H1 (cell line): Measurements from ENCODE around the gene PACSIN2. TPM values are rescaled to one million over a fixed set of nuclear protein-coding genes. Genes with fewer than 3 reads are reported as not detected.

Source experiments
- ASH2L ChIP-seq: fragments of 200-600, 300-600 bp; sonication (generic); IDR thresholded peaks from one replicate; pipeline ENCODE4 v1.7.1; 2017; ENCODE audit warnings: low read length
- BACH1 ChIP-seq: IDR thresholded peaks from 2 replicates; pipeline ENCODE4 v1.6.1; 2012; ENCODE audit warnings: low read length, improper control_type of control experiment
- CTBP2 ChIP-seq: IDR thresholded peaks from 2 replicates; pipeline ENCODE4 v1.7.0; 2011; ENCODE audit warnings: borderline replicate concordance, mild to moderate bottlenecking, moderate library complexity, mixed read lengths, low read length; ENCODE audit not compliant: insufficient read depth, insufficient read length
- GABPA ChIP-seq: IDR thresholded peaks from 2 replicates; pipeline ENCODE4 v1.6.1; 2011; ENCODE audit warnings: mild to moderate bottlenecking, low read length, moderate library complexity, borderline replicate concordance; ENCODE audit not compliant: insufficient read depth
- HDAC2 ChIP-seq, 2 experiments: fragments of 300-600 bp in 1 of 2; sonication (generic) in 1 of 2; IDR thresholded peaks; 2 replicates each; pipeline ENCODE4 v1.6.1; 2011 to 2012; ENCODE audit warnings: low read depth in 2 of 2, low read length in 2 of 2, mild to moderate bottlenecking in 2 of 2, moderate library complexity in 2 of 2, borderline replicate concordance in 1 of 2, inconsistent platforms in 1 of 2
- JUN ChIP-seq: IDR thresholded peaks from 2 replicates; pipeline ENCODE4 v1.6.1; 2011; ENCODE audit warnings: low read depth, mild to moderate bottlenecking, improper control_type of control experiment, low read length
- JUND ChIP-seq: IDR thresholded peaks from 2 replicates; pipeline ENCODE4 v1.6.1; 2011; ENCODE audit warnings: mild to moderate bottlenecking, improper control_type of control experiment, low read length
- NRF1 ChIP-seq: IDR thresholded peaks from 2 replicates; pipeline ENCODE4 v1.6.1; 2011; ENCODE audit warnings: mild to moderate bottlenecking, low read depth, low read length, improper control_type of control experiment
- POLR2AphosphoS5 ChIP-seq: IDR thresholded peaks from 2 replicates; pipeline ENCODE4 v1.6.1; 2011; ENCODE audit warnings: low read depth, low read length
- SAP30 ChIP-seq: fragments of 300-600 bp; sonication (generic); IDR thresholded peaks from 2 replicates; pipeline ENCODE4 v1.7.1; 2012; ENCODE audit warnings: low read length, moderate library complexity, mild to moderate bottlenecking, inconsistent platforms; ENCODE audit not compliant: insufficient read depth, insufficient replicate concordance
- SIRT6 ChIP-seq: IDR thresholded peaks from one replicate; pipeline ENCODE4 v1.7.1; 2012; ENCODE audit warnings: low read length, inconsistent platforms
- SRF ChIP-seq: IDR thresholded peaks from 2 replicates; pipeline ENCODE4 v1.6.1; 2011; ENCODE audit warnings: mild to moderate bottlenecking, low read depth, low read length, moderate library complexity
- SUZ12 ChIP-seq: fragments of 200-600 bp; sonication (generic); IDR thresholded peaks from 2 replicates; pipeline ENCODE4 v1.6.1; 2012; ENCODE audit warnings: mild to moderate bottlenecking, inconsistent platforms, low read length, moderate library complexity, mixed read lengths
- TAF7 ChIP-seq: optimal IDR thresholded peaks from 2 replicates; pipeline ENCODE3; 2011; ENCODE audit warnings: low read depth, mild to moderate bottlenecking, inconsistent platforms, low read length, moderate library complexity, borderline replicate concordance
- YY1 ChIP-seq: IDR thresholded peaks from 2 replicates; pipeline ENCODE4 v1.6.1; 2011; ENCODE audit warnings: low read depth, mild to moderate bottlenecking, low read length
- polyA plus RNA-seq, 7 experiments: library from polyadenylated mRNA; depleted of rRNA in 3 of 7; stranded (reverse) in 5 of 7; unstranded in 2 of 7; fragments of >200 nt in 5 of 7; fragments of 200-250 nt in 2 of 7; gene quantifications; 1 replicate in 5 of 7; 2 replicates in 1 of 7; 4 replicates in 1 of 7; pipeline versions ENCODE4 v1.2.1 to v1.2.3, GENCODE V29; 2011 to 2013; ENCODE audit warnings: missing spikeins in 2 of 7, mixed read lengths in 2 of 7
- total RNA-seq: library from RNA; stranded (reverse); fragmentation: NEBNext Ultra II Directional; extraction: Animal tissue kit (Norgen Biotek cat#: 25700); gene quantifications from 2 replicates; pipeline ENCODE4 v1.2.1, GENCODE V29; 2021
- TF ChIP-seq, protein P1 (sequence below): IDR thresholded peaks from 2 replicates; pipeline ENCODE4 v1.6.1; 2011; ENCODE audit warnings: low read length, improper control_type of control experiment

Gene PACSIN2
- total and polyA plus RNA-seq, 2 of the 8 experiments (the other 6 are each of a cell fraction or from before 2014, with no cell fraction given), result 44.8 to 64.2 TPM

DNA sequence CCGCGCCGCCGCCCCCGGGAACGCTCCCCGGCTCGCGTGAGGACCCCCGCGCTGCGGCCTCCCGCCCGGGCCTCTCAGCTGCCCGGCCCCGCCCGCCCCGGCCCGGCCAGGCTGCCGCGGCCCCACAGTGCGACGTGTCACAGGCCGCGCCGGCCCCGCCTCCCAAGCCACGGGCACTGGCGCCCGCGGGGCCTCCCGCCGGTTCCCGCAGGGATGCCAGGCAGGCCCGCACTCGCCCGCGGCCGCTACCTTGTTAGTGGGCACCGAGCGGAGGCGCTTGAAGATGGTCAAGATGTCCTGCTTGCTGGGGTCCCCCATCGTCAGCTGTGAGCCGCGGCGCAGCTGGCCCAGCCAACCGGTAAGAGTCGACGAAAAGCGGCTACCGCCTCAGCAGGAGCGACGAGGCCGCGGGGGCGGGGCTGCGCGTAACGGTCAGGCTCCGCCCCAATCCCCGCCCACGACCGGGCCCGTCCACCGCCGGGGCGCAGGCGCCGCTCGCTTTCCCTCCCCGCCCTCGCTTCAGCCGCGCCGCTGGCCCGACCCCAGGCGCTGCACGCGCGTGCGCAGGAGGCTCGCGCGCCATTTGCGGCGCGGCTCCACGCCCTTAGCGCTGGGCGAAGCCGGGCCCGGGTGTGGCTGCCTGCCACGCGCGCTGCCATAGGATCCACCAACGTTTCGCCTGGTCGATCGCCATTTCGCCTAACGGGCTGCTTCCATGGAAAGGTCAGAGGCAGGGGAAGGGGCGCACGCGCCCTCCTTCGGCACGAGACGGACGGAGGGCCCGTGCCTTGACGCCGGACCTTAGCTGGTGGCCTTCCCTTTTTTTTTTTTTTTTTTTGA lies 157.9 kb downstream of the PACSIN2 start, which contains the start of gene ARFGAP3 (continued):
- no peak for TF ChIP-seq SRF
- peak; percentile 27 to 55; a peak in 1 of 4 replicates for TF ChIP-seq HDAC2 (IDR thresholded peaks at IDR 0.05; ENCODE audit: borderline replicate concordance in 1 of 2, low read depth in 2 of 2, low read length in 2 of 2)
- no peak for TF ChIP-seq GABPA
- peak; percentile 88 for TF ChIP-seq NRF1
- TF ChIP-seq, protein P1, sequence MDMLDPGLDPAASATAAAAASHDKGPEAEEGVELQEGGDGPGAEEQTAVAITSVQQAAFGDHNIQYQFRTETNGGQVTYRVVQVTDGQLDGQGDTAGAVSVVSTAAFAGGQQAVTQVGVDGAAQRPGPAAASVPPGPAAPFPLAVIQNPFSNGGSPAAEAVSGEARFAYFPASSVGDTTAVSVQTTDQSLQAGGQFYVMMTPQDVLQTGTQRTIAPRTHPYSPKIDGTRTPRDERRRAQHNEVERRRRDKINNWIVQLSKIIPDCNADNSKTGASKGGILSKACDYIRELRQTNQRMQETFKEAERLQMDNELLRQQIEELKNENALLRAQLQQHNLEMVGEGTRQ, result 0 out of 2 replicates have a peak, but pooled peaks have one; percentile 19
- TF ChIP-seq JUND, result no peak
- no peak for TF ChIP-seq CTBP2
- TF ChIP-seq TAF7, result no peak
- TF ChIP-seq POLR2AphosphoS5, result peak; percentile 67; the same call in 1 of the 2 replicates
- TF ChIP-seq ASH2L, result no peak
- TF ChIP-seq YY1, result no peak
- TF ChIP-seq SUZ12, result no peak
- TF ChIP-seq SAP30, result no peak
- TF ChIP-seq SIRT6, result no peak
- TF ChIP-seq BACH1, result no peak; the same call in 1 of the 2 replicates
- no peak for TF ChIP-seq JUN
